NT2/D1 (cell line): Measurements from ENCODE around the gene CDH4.
"Not testable (repeated sequence)": the region's sequence is repeated elsewhere in the genome, so short reads cannot be mapped to it uniquely, and the experiment has no call there.

ENCODE experiments used
- DNase-seq: peaks from one replicate; pipeline ENCODE4 v3.0.0-alpha.2; 2011; ENCODE audit warnings: low read depth, low spot score
- H3K27me3 ChIP-seq: 2 replicates; pipeline ENCODE4 v1.6.0; 2011; ENCODE audit warnings: mild to moderate bottlenecking; ENCODE audit not compliant: insufficient read length, insufficient read depth
- H3K36me3 ChIP-seq: 2 replicates; pipeline ENCODE4 v1.6.1; 2011; ENCODE audit warnings: mild to moderate bottlenecking, low read length, mixed read lengths; ENCODE audit not compliant: insufficient read depth, insufficient read length
- H3K4me1 ChIP-seq: 2 replicates; pipeline ENCODE4 v1.5.1; 2011; ENCODE audit not compliant: insufficient read depth, insufficient read length
- H3K4me3 ChIP-seq: 2 replicates; pipeline ENCODE4 v1.5.1; 2011; ENCODE audit warnings: low read depth; ENCODE audit not compliant: insufficient read length
- H3K9ac ChIP-seq: 2 replicates; pipeline ENCODE4 v1.6.0; 2011; ENCODE audit warnings: low read depth; ENCODE audit not compliant: insufficient read length
- H3K9me3 ChIP-seq: 2 replicates; pipeline ENCODE4 v1.5.1; 2011; ENCODE audit warnings: mild to moderate bottlenecking, low read length; ENCODE audit not compliant: insufficient read depth
- SUZ12 ChIP-seq: IDR thresholded peaks from 2 replicates; pipeline ENCODE4 v1.6.1; 2011; ENCODE audit not compliant: insufficient read length, insufficient read depth; ENCODE audit errors: extremely low read depth
- YY1 ChIP-seq: IDR thresholded peaks from 2 replicates; pipeline ENCODE4 v1.6.1; 2011; ENCODE audit not compliant: insufficient read length, insufficient read depth
- ZNF274 ChIP-seq: IDR thresholded peaks from 2 replicates; pipeline ENCODE4 v1.6.1; 2011; ENCODE audit warnings: mild to moderate bottlenecking, low read depth, low read length

The CDH4 gene

GRCh38 chr20:61850457-61850856, 598.4 kb downstream of the CDH4 start:
- TF ChIP-seq YY1 = no peak
- no peak for TF ChIP-seq SUZ12
- TF ChIP-seq ZNF274 = no peak
- H3K4me1 ChIP-seq = peaks cover 5% of the 10 kb centered on the region

DNA sequence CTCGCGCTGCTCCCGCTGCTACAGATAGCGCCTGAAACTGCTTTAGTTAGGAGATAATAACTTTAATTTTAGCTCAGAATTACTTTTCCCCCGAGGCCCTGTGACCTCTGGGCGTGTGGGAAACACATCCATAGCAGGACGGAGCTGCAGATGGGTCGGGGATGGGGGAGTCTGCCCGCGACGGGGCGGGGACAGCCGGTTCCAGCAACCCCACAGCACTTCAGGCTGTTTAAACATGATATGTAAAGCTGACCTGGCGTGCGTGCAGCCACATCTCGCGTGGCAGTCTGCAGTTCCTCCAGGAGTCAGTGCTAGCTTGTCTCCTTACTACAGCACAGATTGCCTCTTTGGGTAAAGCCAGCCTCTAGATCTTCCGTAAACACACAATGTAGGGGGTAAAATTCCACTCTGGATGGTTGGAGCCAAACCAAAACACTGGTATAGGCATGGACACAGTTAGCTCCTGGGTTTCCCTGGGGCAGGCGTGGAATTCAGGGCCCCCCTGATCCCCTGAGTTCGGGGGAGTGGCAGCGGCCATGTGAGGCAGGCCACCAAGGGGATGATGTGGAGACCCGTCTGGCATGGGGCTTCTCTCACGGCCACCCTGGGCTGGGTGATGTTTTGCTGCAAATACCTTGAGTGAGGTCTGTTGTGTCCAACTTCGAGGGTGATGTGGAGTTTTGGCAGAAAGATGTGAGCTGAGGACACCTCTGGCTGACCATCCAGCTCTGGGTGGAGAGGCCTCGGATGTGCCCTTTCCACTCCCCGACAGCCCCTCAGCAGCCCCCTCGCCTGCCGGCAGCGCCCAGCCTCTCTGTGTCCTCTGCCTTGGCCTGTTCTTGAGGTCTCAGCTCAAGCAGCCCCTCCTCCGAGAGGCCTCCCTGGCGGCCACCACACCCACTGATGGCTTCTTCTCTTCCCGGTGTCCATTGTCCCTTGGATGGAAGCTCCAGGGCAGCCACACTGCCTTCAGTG, 599.2 kb downstream of the CDH4 start:
- no peak for DNase-seq
- Histone ChIP-seq H3K36me3 (no peaks in the 10 kb centered on the region), H3K27me3 (peaks cover 75% of the 10 kb centered on the region), H3K4me1 (no peaks in the 10 kb centered on the region), H3K9me3 (peaks cover 6% of the 10 kb centered on the region; the same call in 1 of the 2 replicates), H3K9ac (no peak overlapping the region), H3K4me3 (no peak overlapping the region)
- no peak for TF ChIP-seq ZNF274
- no peak for TF ChIP-seq SUZ12
- TF ChIP-seq YY1 = no peak

More at GRCh38 chr20:61850457-61850856, 598.4 kb downstream of the CDH4 start:
- Histone ChIP-seq H3K9ac (no peak overlapping the region), H3K4me3 (no peak overlapping the region), H3K27me3 (peaks cover 73% of the 10 kb centered on the region), H3K36me3 (no peaks in the 10 kb centered on the region), H3K9me3 (peaks cover 6% of the 10 kb centered on the region; the same call in 1 of the 2 replicates)
- no peak for DNase-seq

- Histone ChIP-seq H3K36me3 (no peaks in the 10 kb centered on the region), H3K27me3 (peaks cover 76% of the 10 kb centered on the region), H3K4me1 (no peaks in the 10 kb centered on the region), H3K9ac (peak overlapping the region; percentile 52), H3K9me3 (peaks cover 1% of the 10 kb centered on the region; the same call in 1 of the 2 replicates), H3K4me3 (no peak overlapping the region)
- TF ChIP-seq SUZ12 = no peak
- no peak for TF ChIP-seq YY1
- no peak for TF ChIP-seq ZNF274
- DNase-seq = no peak
These were observed 600.4 kb downstream of the CDH4 start for GRCh38 chr20:61852268-61853072.

GRCh38 chr20:61853073-61854005, 601.3 kb downstream of the CDH4 start:
- TF ChIP-seq ZNF274 = no peak
- no peak for TF ChIP-seq YY1
- no peak for TF ChIP-seq SUZ12
- Histone ChIP-seq H3K4me3 (no peak overlapping the region), H3K36me3 (no peaks in the 10 kb centered on the region), H3K9ac (peak overlapping the region; percentile 52), H3K9me3 (no peaks in the 10 kb centered on the region), H3K4me1 (no peaks in the 10 kb centered on the region), H3K27me3 (peaks cover 83% of the 10 kb centered on the region)
- no peak for DNase-seq

GRCh38 chr20:61854538-61854937, 602.5 kb downstream of the CDH4 start:
- H3K4me3 ChIP-seq, H3K4me1 ChIP-seq, DNase-seq, H3K9me3 ChIP-seq, H3K36me3 ChIP-seq, H3K9ac ChIP-seq: not testable (repeated sequence)
- peaks cover 84% of the 10 kb centered on the region for H3K27me3 ChIP-seq

- no peaks in the 10 kb centered on the region for H3K4me1 ChIP-seq
- no peak overlapping the region for H3K9ac ChIP-seq
- DNase-seq = no peak
- H3K4me3 ChIP-seq = no peak overlapping the region
- H3K9me3 ChIP-seq = no peaks in the 10 kb centered on the region
- H3K36me3 ChIP-seq = no peaks in the 10 kb centered on the region
- H3K27me3 ChIP-seq = peaks cover 84% of the 10 kb centered on the region
- TF ChIP-seq YY1 (no peak), ZNF274 (no peak), SUZ12 (no peak)
These were observed 603.2 kb downstream of the CDH4 start for GRCh38 chr20:61855286-61855685.
